GM21381 (cell line): ENCODE results near the gene NUAK1.

Experiments
- ATAC-seq: cut with Tn5 transposase; IDR thresholded peaks from one replicate; pipeline ENCODE4 v1.9.1; 2021; ENCODE audit warnings: mild to moderate bottlenecking, moderate library complexity; ENCODE audit not compliant: unreplicated experiment

Gene NUAK1

GRCh38 chr12:106113042-106113441 is 25.7 kb downstream of the NUAK1 start:
- no peak for ATAC-seq

GRCh38 chr12:106112145-106112821 is 26.5 kb downstream of the NUAK1 start:
- ATAC-seq: no peak

GRCh38 chr12:106110626-106111300 is 28.0 kb downstream of the NUAK1 start:
- no peak for ATAC-seq

DNA sequence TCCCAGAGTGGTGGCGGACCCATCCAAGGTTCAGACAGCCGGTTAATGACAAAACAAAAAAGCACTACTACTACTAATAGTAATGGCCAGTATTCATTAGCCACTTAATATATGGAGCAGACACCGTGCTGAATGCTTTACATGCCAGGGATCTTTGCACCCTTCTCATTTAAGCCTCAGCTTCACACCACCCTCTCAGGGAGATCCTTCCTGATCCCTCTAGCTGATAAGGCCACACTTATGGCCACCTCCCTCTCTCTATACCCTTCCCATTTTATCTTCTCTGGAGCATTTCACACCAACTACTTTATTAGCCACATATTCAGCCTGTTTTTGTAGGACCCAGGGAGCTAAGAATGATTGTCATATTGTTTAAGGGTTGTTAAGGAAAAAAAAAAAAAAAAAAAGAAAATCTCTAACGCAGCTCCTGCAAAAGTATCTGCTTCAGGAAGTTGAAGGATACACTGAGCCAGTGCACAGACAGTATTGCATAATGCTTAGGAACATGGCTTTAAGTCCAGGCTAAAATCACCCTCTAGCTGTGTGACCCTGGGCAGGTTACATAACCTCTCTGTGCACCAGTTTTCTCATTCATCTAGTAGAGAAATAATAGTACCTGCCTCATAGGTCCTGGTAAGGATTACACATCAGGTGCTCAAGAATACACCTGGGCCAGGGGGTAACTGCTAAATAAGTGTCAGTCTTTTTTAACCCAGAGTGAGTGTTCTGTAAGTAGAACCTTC is 29.4 kb downstream of the NUAK1 start:
- ATAC-seq: no peak

- ATAC-seq: no peak
Observed at GRCh38 chr12:106108185-106108835, 30.4 kb downstream of the NUAK1 start.

- no peak for ATAC-seq
Observed at GRCh38 chr12:106107566-106107965, 31.2 kb downstream of the NUAK1 start.

GRCh38 chr12:106106892-106107291 is 31.9 kb downstream of the NUAK1 start:
- no peak for ATAC-seq

DNA sequence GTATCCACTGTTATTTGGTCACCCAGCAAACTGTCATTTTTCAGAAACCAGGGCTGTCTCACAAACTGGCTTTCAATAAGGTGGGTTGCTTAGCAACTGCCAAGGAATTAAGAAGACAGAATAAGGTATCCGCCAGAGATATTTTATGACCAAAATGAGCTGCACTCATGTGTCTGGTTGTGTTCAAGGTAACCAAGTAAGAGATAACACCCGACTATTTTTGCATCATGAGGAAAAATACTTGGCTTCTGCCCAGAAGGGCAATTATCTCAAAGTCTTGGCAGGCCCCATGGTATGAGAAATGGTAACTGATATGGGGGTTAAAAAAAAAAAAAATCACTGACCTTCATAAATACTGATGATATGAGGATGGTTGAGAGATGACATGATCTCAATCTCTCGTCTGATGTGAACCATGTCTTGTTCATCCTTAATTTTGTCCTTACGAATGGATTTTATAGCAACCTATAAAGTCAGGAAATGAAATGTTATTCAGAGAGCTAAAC is 32.6 kb downstream of the NUAK1 start:
- ATAC-seq: no peak

DNA sequence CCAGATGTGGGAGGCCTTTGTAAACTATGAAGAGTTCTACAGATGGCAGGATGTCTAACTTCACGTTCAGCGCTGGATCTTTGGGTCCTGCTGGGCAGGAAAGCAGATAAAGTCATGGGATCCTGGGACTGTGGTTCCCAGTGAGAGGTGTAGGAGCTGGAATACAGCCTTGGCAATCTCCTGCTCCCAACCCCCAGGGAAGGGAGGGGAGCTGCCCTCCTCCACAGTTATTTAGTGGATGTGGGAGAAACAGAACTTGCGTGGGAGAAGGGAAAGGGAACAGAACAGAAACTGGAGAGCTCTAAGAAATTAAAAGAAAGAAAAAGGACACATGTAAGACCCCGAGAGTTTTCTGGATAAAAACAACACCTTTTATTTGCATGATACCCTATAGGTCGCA is 37.0 kb downstream of the NUAK1 start:
- no peak for ATAC-seq

DNA sequence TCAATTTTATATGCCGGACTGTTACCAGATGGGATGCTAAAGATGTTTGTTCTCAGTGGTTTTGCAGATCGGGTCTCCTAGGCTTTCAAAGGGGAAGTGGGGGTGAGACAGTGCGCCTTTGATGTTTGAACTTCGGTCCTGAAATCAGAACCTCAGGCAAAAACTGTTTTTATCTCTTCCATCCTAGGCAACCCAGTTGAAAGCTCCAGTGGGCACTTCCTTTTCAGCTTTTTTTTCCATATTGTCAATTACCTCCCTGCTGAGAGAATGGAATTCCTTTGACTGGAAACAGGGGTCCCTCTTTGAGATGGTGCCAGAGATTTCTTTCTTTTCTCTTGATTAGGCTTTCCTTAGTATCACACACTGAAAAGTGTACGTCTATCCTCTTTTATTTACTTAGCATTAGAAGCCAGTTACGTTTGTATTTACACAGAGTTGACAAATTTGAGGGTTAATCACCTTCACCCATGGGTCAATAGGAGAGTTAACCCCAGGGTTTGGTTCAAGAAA is 40.0 kb downstream of the NUAK1 start:
- no peak for ATAC-seq

DNA sequence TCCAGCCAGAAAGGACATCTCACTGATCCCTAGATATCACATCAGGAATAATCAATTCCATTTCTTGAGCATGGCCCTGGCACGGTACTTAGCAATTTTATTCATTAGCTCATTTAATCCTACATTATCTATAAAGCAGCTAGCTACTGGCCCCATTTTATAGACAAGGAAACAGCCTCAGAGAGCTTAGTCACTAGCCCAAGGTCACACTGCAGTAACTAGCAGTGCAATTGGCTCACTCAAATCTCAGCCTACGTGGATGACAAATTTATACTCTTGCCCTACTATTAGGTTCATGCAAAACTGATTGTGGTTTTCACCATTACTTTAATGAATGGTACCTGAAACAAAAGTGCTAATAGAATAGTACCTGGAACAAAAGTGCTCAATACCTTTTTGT is 41.7 kb downstream of the NUAK1 start:
- ATAC-seq: no peak

- ATAC-seq: no peak
Observed at GRCh38 chr12:106096376-106096775, 42.4 kb downstream of the NUAK1 start.

DNA sequence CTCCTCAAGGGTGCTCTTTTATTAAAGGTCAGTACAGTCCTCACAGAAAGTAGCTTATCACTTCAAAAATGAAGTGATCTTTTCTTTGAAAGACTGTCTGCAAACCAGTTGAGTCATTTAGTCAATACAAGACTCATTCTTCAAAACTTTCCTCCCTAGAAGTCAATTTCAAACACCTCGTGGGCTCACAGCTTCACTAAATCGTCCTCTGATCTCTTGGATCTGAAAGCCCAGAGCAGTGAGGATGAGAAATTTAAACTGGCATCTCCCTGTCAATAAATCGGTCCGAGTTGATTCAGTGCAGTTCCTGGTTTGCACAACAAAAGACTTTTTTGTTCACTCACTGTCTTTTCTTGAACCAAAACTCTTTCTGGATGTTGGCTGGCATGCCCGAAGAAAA is 44.5 kb downstream of the NUAK1 start:
- no peak for ATAC-seq

DNA sequence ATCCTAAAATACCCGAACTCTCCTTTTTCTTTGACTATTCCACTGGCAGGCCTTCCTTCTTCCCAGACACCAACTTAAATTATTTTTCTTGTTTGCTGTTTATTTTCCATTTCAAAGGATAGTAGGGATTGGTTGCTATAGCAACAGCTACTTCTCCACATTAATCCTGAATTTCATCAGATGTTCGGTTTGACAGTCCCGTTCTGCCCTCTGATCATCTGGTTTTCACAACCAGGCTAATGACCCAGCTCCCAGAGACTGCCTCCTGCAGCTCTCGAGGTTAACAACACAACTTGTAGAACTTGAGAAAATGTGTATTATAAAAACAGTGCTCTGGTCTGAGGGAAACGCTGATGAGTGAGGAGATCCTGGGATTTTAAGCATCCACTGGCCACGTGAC is 45.5 kb downstream of the NUAK1 start:
- ATAC-seq: no peak

GRCh38 chr12:106091446-106091820 is 47.3 kb downstream of the NUAK1 start:
- no peak for ATAC-seq

DNA sequence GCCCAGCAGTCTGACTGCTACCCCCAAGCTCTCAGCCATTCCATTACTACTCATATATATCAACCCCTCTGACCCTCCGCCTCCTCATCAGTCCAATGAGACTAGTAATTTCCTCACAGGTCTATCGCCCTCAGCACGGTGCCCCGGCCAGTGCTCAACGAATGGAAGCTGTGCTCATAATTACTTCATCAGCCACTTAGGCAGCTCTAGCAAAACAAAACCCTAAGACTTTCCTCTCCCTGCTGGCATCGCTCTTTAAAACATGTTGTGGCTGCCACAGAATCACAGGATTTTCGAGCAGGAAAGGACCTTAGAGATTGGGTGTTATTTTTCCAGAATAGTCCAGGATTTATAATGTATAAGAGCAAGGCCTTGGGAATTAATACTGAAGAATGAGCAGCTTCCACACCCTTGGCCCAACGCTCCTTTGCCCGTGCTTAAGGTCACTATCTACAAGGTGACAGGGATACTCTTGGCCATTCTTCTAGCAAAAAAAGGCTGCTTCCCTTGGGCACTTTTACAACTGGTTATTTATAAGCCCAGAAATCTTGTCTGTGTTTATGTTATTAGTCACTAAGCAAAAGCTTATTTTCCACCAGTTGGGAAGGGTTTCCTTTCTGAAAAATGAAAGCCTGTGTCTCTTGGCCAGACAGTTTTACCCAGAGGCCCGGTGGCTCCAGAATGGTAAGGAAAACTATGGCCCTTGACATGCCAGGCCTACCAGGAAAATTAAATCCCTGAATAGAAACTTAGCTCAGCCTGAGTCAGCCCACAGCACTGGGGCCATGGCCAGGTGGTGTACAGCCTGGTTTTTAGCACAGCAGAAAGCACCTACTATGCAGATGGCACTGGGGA is 47.9 kb downstream of the NUAK1 start:
- ATAC-seq: no peak

DNA sequence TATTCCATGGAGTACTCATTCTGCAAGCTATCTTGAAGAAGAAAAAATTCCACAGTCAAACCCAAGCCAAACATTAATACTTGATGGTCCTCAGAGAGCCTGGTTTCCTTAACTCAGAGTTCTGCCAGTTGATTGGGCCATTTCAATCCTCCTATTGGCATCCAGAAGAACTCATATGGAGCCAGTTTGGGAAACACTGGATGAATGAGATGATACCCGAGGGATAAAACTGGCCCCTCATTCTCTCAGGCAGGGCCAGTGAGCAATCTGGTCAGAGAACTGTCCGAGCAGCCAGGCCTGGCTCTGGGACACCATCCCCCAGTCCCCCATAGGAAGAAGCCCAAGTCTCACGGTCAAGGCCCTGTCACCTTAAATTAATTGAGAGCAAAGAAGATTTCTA is 48.8 kb downstream of the NUAK1 start:
- no peak for ATAC-seq

- no peak for ATAC-seq
Observed at GRCh38 chr12:106088811-106089485, 49.8 kb downstream of the NUAK1 start.

GRCh38 chr12:106088246-106088808 is 50.4 kb downstream of the NUAK1 start:
- no peak for ATAC-seq
